ENCODE results near the gene TMTC2.

DNA sequence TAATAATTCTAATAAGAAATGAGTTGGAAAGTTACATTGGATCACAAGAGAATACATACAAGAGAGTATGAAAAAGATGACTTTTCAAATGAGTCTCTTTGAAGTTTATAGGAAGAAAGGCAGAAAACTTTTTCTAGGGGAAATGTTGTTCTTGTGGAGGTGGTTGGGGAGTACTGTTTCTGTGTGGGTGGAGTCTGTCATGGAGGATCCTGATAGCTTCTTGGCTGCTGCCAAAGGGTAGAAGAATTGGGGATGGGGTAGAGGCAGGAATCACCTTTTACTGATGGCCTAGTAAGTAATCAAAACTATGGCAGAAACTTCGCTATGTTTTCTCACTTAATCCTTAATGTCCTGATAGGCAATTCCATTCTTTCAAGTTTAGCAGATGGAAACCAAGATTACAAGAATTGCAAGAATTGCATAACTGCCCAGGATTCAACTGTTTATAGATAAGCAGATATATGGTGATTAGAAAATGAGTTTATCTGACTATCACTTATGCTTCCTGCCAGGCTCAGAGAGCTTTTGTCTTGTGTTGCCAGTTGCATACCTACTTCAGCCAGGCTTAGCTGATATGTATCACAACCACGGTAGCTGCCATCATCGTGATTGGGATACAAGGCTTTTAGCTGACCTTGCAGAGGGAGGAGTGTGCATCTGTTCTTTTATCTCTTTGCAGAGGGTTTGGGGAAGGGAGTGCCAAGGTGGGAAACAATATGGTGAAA is 463.9 kb downstream of the TMTC2 start:
- no peak for TF ChIP-seq EZH2 (IDR thresholded peaks at IDR 0.05; ENCODE audit: insufficient read depth, poor library complexity, severe bottlenecking)
- no peak for TF ChIP-seq EZH2phosphoT487 (IDR thresholded peaks at IDR 0.05; ENCODE audit: insufficient read depth, low read depth)

Measured in GM23248 (cell line).